CD4-positive, alpha-beta T cell treated with Interleukin-1 beta for 1 hour (primary cell): ENCODE results near the gene ACADS.
"Not testable (repeated sequence)": the region's sequence is repeated elsewhere in the genome, so short reads cannot be mapped to it uniquely, and the experiment has no call there.

Experiments
- DNase-seq, 2 donors: peaks; one replicate each; pipeline ENCODE4 v3.0.0-alpha.2; 2020 to 2022

Gene ACADS

DNA sequence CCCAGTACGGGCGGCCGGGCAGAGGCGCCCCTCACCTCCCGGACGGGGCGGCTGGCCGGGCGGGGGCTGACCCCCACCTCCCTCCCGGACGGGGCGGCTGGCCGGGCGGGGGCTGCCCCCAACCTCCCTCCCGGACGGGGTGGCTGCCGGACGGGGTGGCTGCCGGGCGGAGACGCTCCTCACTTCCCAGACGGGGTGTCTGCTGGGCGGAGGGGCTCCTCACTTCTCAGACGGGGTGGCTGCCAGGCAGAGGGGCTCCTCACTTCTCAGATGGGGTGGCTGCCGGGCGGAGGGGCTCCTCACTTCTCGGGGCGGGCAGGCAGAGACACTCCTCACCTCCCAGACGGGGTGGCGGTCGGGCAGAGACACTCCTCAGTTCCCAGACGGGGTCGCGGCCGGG is 6.6 kb downstream of the ACADS start:
- not testable (repeated sequence) for DNase-seq

DNA sequence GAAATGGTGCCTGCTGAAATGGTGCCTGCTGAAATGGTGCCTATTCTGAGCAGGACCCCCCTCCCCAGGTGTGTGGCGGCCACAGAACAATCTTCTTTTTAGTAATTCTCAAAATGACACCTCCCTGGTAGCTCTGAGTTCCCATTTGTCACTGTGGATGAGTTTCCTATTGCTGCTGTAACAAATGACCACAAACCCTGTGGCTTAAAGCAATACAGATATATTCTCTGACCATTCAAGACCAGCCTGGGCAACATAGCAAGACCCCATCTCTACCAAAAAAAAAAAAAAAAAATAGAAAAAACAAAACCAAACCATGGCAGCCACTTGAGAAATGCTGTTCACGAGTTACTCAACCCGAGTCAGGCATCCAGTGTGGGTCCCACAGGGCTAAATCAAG is 7.9 kb downstream of the ACADS start:
- no peak for DNase-seq

DNA sequence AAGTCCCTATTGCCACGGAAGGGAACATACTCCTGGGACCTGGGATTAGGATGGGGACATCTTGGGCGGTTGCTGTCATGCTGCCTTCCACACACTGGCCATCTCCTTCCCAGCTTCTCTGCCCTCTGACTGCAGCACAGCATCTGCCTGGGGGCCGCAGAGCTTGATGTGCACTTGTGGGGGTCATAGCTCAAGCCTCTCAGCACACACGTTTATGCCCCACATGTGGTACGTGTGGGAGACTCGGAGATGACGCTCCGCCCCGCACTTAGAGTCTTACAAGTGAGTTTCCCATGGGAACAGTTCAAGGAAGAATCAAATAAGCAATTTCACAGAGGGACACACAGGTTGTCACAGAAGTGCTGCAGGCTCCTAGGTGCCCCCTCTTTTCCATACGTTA is 8.6 kb downstream of the ACADS start:
- no peak for DNase-seq

DNA sequence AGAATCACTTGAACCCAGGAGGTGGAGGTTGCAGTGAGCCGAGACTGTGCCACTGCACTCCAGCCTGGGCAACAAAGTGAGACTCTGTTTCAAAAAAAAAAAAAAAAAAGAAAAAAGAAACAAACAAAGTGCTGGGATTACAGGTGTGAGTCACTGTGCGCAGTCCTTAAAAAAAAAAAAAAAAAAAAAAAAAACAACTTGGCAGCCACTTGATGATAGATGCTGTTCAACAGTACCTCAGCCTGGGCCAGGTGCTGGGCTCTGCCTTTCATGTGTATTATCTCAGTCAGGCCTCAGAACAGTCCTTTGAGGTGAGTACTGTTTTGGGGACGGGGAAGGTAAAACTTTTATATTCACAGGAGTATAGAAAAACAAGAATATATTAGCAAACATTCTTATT is 9.6 kb downstream of the ACADS start:
- DNase-seq = no peak

DNA sequence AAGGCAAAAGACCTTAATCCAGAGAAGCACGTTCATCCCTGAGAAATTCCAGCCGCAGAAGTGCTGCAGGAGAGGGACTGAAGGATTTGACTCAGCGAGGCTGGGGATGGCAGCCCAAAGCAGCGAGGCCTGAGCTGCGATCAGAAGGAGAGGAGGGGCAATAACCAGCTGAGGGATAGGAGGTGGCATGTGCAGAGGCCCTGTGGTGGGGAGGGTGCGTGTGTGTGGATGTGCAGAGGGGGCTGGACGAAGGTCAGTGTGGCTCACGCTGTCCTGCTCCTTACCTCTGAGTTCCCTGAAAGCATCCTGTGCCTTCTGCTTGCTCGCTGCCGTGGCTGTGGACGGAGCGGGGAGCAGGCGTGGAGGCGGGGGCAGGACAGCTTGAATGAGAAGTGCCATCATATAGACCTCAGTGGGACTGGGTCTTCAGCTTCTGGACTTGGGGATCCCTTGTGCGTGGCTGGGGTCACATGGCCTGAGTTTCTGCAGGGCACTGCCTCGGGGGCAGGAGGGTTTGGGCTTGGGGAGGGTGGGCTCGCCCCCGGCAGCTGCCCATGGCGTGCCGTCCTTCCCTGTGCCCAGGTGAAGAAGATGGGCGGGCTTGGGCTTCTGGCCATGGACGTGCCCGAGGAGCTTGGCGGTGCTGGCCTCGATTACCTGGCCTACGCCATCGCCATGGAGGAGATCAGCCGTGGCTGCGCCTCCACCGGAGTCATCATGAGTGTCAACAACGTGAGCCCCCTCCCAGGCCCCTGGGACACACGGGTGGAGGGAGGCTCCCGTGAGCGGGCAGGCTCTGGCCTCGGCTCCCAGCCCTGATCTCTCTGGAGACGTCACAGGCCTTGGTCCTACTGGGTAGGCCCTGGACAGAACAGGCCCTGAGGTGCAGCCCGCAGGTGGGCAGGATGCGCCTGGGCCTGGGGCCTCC is 11.0 kb downstream of the ACADS start:
- DNase-seq = no peak

DNA sequence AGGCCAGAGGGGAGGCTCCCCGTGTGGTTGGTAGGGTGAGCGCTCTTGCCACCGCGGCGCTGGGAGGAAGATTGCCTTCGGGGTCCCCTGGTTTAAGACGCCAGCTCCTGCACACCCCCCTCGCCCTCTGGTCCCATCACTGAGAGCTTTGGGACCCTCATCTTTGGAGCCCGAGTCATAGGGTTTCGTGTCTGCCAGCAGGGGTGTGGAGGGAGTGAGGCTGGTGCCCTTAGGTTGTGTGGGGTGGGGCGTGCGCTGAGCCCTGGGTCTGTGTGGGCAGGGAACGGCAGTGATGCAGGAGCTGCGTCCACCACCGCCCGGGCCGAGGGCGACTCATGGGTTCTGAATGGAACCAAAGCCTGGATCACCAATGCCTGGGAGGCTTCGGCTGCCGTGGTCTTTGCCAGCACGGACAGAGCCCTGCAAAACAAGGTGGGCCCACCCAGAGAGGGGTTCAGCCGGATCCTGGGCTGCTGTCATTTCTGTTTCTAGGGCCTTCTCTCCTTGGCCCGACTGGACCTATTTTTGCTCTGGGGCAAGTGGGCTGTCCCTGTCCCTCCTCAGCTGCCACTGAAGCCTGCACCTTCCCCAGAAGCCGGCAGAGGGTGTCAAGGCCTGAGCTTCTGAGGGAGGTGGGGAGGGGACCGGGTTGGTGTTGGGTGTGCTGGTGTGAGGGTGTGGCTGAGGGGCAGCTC is 12.1 kb downstream of the ACADS start:
- DNase-seq = no peak

DNA sequence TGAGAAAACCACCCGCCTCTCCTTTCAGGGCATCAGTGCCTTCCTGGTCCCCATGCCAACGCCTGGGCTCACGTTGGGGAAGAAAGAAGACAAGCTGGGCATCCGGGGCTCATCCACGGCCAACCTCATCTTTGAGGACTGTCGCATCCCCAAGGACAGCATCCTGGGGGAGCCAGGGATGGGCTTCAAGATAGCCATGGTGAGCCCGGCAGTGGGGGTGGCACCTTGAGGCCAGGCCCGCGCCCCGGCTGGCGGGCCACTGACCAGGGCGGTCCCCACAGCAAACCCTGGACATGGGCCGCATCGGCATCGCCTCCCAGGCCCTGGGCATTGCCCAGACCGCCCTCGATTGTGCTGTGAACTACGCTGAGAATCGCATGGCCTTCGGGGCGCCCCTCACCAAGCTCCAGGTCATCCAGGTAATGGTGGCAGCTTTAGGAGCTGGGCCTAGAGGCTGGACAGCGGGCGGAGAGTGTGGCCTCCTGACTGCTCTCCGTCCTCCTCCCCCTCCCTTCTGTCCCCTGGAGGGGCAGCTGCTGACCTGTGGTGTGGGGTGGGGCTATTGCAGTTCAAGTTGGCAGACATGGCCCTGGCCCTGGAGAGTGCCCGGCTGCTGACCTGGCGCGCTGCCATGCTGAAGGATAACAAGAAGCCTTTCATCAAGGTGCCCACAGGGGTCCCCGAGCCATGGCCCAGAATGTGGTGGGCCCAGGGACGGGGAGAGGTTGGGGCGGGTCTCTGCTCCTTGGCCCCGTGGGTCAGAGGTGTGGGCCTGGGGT is 12.8 kb downstream of the ACADS start:
- no peak for DNase-seq

DNA sequence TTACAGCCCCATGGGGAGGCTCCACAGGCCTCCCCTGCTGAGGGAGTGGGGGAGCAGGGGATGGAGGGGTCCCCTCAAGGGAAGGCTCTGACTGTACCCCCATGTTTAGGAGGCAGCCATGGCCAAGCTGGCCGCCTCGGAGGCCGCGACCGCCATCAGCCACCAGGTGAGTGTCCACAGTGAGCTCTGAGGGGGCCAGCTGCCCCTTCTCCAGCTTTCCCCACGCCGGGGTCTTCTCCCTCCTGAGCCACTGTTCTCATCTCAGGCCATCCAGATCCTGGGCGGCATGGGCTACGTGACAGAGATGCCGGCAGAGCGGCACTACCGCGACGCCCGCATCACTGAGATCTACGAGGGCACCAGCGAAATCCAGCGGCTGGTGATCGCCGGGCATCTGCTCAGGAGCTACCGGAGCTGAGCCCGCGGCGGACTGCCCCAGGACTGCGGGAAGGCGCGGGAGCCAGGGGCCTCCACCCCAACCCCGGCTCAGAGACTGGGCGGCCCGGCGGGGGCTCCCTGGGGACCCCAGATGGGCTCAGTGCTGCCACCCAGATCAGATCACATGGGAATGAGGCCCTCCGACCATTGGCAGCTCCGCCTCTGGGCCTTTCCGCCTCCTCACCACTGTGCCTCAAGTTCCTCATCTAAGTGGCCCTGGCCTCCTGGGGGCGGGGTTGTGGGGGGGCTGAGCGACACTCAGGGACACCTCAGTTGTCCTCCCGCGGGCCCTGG is 13.6 kb downstream of the ACADS start:
- DNase-seq = no peak

DNA sequence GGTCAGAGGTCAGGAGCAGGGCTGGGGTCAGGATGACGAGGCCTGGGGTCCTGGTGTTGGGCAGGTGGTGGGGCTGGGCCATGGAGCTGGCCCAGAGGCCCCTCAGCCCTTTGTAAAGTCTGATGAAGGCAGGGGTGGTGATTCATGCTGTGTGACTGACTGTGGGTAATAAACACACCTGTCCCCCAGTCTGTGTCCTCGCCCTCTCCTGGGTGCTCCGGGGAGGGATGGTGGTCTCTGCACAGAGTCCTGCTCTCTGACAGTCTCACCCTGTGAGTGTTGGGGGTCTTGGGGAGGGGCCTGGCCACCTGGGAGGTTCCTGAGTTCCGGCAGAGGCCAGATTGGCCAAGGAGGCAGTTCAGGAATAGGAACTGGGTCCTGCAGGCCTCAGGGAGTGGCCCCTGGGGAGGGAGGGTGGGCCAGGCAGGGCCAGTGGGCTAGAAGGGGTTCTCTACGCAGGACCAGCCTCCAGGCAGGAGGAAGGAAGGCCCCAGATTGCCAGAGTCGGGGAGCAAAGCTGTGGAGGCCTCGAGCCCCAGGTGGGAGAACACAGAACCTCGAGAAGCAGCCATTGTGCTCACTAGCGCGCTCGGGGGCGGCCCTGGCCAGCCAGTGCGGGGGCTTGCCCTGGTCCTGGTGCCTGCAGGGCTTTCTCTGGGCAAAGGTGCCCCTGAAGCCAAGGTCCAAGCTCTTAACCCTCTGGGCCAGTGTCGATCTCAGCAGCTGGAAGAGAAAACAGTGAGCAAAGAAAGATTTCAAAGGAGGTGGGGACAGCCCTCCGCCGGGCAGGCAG is 14.4 kb downstream of the ACADS start:
- no peak for DNase-seq

DNA sequence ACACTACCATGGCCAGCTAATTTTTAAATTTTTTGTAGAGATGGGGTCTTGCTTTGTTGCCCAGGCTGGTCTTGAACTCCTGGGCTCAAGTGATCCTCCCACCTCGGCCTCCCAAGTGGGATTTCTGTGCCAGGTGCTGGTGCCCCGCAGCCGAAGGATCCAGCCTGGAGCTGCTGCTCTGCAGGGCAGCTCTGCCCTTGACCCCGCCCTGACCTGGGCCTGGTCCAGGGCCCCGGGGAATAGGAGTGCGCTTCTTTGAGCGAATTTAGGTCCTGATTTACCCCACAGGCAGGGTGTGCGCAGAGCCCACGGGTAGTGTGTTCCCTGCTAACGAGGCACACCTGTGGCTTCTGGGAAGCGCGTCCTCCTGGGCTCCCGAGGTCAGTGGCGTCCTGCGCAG is 15.2 kb downstream of the ACADS start:
- no peak for DNase-seq

DNA sequence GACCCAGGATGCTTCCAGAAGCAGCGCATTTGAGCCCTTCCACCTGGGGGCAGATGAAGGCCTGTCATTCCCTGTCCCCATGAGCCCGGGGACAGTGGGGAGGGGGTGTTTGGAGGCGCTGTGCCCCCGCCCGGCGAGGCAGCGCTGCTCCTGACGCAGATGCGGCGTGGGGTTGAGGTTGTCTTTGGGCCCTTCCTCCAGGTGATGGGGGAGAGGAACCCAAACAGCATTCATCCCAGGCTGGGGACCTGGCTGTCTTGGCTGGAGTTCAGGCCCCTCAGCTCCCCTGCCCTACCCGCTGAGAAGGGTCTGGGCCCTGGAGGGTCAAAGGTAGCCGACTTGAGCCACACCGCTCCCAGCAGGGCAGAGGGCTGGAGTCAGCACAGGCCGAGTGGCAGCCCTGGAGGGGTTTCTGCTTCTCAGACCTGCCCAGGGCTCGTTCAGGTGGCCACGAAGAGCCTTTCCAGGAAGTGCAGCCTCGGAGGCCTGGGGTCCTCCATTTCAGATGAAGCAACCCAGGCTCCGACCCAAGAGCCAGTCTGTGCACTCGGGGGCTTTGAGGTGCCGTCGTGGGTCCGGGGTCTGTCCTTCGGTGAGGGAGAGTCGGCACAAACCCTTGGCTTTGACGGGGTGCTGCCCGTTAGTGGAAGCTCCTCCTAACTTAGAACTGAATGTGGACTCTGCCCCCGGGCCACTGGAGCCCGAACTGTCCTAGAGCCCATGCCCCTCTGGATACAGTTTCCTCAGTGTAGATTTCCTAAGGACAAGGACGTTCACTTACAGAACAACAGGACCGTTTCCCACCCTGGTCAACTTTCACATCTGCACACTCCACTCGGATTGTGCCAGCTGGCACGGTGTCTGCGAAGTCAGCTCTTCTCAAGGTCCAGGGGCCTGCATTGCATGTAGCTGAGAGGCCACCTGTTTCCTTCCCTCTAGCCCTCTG is 16.1 kb downstream of the ACADS start:
- DNase-seq = no peak

DNA sequence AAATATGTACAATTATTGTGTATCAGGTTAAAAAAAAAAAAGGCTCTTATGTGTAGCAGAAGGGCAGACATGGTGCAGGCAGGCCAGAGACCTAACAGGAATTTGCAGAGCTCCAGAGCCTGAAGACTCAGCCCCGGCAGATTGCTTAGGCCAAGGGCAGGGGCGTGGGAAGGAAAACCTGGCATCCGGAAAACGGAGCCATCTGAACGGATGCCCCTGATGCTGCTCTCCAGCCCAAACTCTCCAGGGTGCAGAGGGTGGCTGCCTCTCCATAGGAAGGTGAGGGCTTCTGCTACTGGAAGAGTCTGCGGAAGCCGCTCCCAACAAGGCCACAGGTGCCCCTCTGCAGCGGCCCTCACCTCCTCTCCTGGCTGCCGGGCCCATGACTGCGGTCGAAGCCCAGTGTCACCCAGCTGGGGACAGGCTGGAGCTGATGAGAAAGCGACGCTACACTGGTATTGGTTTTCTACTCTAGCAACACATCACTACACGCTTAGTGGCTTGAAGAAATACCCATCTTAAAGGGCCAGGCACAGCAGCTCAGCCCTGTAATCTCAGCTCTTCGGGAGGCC is 19.4 kb downstream of the ACADS start:
- no peak for DNase-seq

DNA sequence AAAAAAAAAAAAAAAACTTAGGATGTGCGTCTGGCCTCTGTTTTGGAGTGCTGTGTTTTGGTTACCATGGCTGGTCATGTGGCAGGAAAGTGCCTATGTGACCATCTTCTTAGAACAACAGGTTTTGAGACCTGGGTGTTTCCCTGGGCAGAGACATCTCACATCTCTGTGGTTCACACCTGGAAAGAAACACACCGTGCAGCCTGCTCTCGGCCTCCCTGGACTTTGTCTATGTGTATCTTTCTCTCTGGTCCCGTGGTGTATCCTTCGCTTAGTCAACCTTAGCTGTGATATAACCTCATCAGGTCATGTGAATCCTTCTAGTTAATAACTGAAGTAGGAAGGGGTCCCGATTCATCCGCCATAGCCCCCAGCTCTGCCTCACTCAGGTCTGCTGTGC is 22.6 kb downstream of the ACADS start:
- DNase-seq = no peak

DNA sequence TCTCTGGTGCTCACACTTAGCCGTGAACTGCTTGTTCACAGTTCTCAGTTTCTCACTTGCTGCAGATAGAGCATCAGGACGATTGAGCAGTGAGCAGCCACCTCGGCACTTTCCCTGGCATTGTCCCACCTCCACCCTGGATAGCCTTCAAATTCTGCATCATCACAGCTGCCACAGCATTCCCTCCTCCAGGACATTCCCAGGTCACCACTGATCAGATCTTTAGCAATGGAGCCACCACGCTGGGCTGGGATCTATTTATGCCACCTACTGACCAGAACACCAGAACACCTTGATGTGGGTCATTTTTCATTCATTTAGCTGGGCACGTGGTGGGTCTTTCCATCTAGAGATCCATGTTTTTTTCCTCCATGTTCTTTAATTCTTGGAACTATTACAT is 23.6 kb downstream of the ACADS start:
- no peak for DNase-seq

DNA sequence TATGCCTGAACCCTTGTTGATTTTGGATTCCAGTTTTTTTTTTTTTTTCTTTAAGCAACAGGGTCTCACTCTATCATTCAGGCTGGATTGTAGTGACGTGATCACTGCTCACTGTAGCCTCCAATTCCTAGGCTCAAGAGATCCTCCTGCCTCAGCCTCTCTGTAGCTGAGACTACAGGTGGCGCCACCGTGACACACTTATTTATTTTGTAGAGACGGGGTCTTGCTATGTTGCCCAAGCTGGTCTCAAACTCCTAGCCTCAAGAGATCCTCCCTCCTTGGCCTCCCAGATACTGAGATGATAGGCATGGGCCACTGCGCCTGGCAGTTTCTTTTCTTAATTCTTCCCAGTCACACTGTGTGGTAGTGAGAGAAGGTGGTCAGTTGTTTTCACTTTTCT is 25.2 kb downstream of the ACADS start:
- DNase-seq = no peak

DNA sequence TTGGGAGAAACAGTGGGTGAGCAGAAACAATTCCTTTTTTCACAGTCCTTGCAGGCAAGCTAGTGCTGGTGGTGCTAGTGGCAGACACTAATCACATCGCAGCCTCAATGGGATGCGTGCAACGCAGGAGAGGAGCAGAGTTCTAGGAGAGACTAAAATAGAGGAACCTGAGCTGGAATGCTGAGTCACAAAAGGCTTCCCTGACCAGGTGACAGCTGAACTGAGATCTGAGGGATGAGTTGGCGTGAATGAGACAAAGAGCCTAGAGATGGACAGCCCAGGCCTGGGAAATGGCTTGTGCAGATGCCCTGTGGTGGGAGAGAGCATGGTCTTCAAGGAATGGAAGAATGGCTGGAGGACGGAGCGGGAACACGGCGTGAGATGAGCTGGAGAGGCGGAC is 25.8 kb downstream of the ACADS start:
- no peak for DNase-seq

DNA sequence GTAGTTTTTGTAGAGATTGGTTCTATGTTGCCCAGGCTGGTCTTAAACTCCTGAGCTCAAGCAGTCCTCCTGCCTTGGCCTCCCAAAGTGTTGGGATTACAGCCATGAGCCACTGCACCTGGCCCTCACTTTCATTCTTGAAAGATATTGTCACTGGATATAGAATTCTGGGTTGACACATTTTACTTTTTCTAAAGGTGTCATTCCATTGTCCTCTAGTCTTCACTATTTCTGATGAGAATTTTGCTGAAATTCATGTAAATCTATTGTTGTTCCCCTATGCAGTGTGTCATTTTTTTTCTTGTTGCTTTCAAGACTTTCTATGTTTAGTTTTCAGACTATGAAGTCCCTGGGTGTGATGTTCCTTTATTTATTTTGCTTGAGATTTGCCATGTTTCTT is 29.2 kb downstream of the ACADS start:
- DNase-seq = no peak

DNA sequence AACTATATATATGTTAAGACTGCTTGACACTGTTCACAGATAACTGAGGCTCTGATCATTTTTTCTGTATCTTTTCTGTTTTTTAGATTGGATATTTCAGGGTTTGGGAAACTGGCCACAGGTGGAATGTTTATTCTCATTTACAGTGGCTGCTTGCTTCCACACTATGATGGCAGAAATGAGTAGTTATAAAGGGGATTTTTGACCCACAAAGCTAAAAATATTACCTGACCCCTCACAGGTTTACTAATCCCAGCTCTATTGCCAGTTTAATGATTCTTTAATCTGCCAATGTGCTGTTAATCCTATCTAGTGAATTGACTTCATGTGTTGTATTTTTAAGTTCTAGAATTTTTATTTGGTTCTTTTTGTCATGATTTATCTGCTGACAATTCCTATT is 29.6 kb downstream of the ACADS start:
- no peak for DNase-seq

DNA sequence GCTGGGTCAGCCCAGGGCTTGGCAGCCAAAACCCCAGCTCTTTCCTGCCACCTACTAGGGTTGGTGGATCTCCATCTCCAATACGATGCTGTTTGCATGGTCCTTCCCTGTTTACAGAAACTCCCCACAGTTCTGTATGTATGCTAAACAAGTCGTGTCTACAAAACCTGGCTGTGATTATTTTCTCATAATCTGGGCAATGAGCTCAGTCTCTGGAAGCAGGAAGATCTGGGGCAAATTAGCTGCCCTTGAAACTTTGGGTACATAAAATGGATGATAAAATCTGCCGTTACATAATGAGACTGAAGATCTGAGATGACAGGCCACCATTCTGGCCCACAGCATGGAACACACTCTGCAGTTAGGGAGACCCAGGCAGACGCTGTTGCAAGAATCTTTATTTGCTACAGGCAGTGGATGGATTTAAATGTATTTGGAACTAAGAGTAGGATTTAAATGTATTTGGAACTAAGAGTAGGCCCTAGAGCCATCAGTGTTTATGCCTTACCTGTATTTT is 31.7 kb downstream of the ACADS start:
- no peak for DNase-seq

DNA sequence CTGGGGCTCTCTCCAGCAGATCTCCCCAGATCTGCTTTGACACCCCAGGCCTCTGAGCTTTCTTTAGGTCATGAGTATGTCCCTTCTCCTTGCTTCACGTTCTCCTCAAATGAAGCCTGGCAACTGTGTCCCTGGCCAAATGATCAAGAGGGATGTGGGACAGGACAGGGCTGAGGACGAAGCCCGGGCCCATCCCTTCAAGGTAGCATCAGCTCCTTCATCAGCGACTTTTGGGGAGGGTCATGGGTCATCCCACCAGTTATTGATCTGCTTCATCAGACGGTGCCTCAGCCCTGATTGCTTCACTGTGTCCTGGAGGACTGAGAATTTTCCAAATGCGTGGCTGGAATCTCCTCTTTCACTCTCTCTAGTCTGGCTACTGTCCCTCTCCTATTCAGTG is 32.3 kb downstream of the ACADS start:
- DNase-seq = no peak
